ENCODE measurements around the gene MOXD1.

MOXD1 gene

GRCh38 chr6:132400883-132401617, at the start of gene MOXD1:
Gene MOXD1, minus strand, starts transcription at chr6:132401475. Its CDS starts 49 bp downstream, at chr6:132401426.
- no peak for DNase-seq

- DNase-seq, result no peak
These were observed 45.6 kb upstream of the MOXD1 start for GRCh38 chr6:132446855-132447241.

- no peak for DNase-seq
These were observed 45.0 kb upstream of the MOXD1 start for GRCh38 chr6:132446141-132446854.

- DNase-seq, result no peak
These were observed 44.1 kb upstream of the MOXD1 start for GRCh38 chr6:132445201-132445951.

GRCh38 chr6:132443206-132443605, 41.9 kb upstream of the MOXD1 start:
- no peak for DNase-seq

- no peak for DNase-seq
These were observed 28.8 kb upstream of the MOXD1 start for GRCh38 chr6:132430110-132430509.

- no peak for DNase-seq
These were observed 23.9 kb upstream of the MOXD1 start for GRCh38 chr6:132425176-132425575.

- DNase-seq, result no peak
These were observed 22.6 kb upstream of the MOXD1 start for GRCh38 chr6:132423839-132424238.

GRCh38 chr6:132418235-132418965, 17.1 kb upstream of the MOXD1 start:
- DNase-seq, result no peak

- no peak for DNase-seq
These were observed 13.5 kb upstream of the MOXD1 start for GRCh38 chr6:132414761-132415160.

- no peak for DNase-seq
These were observed 13.0 kb upstream of the MOXD1 start for GRCh38 chr6:132414322-132414721.

GRCh38 chr6:132413499-132413802, 12.2 kb upstream of the MOXD1 start:
- no peak for DNase-seq

GRCh38 chr6:132412656-132413498, 11.6 kb upstream of the MOXD1 start:
- DNase-seq, result no peak

- no peak for DNase-seq
These were observed 10.0 kb upstream of the MOXD1 start for GRCh38 chr6:132411296-132411695.

- no peak for DNase-seq
These were observed 9.6 kb upstream of the MOXD1 start for GRCh38 chr6:132410830-132411229.

GRCh38 chr6:132405143-132405915, 4.1 kb upstream of the MOXD1 start:
- no peak for DNase-seq

GRCh38 chr6:132404736-132405135, 3.5 kb upstream of the MOXD1 start:
- no peak for DNase-seq

GRCh38 chr6:132404330-132404729, 3.1 kb upstream of the MOXD1 start:
- no peak for DNase-seq

GRCh38 chr6:132401618-132402285, 477 bp upstream of the MOXD1 start:
- no peak for DNase-seq

- DNase-seq, result no peak
These were observed 756 bp downstream of the MOXD1 start for GRCh38 chr6:132400555-132400882.

All from SHP77 treated with DMSO at 0.1 percent for 48 hours (cell line).